Brain (organoid and tissue), 1 donor: ENCODE results near the gene KRR1. TPM values are rescaled to one million over a fixed set of nuclear protein-coding genes. Genes with fewer than 3 reads are reported as not detected.

Source experiments
- polyA plus RNA-seq: library from polyadenylated mRNA; stranded (reverse); fragments of 350-450 nt; fragmentation: Illumina TruSeq; extraction: RNeasy Lipid Tissue Mini Kit (QIAGEN cat#74804); gene quantifications from one replicate; pipeline ENCODE4 v1.2.3, GENCODE V29; 2015; ENCODE audit warnings: low read depth, low replicate concordance; ENCODE audit not compliant: insufficient read depth

Gene KRR1
- polyA plus RNA-seq, 1 donor from 2014 or later = 7.8 TPM

Other genes starting within 250 kb of the KRR1 start
- gene CAPS2, start 181.3 kb downstream of the KRR1 start, polyA plus RNA-seq = 5.3 TPM
- not detected for gene GLIPR1L1, start 176.9 kb downstream of the KRR1 start, polyA plus RNA-seq
- 1.5 TPM for gene GLIPR1L2, start 120.5 kb downstream of the KRR1 start, polyA plus RNA-seq
- 2.2 TPM for gene GLIPR1, start 30.9 kb downstream of the KRR1 start, polyA plus RNA-seq